ENCODE results near the gene CCT6B. TPM values are rescaled to one million over a fixed set of nuclear protein-coding genes. Genes with fewer than 3 reads are reported as not detected.

The CCT6B gene
- total RNA-seq (2021): 1.4 and 1.7 TPM in 2 replicates
- long read RNA-seq, partial matches to known transcripts: 0 of 1 reads
- long read RNA-seq, other reads (novel, unspliced or antisense): 1 of 1 reads

- H3K27me3 ChIP-seq (ENCODE audit: insufficient read depth, low read length): no peaks in the 10 kb centered on the region; the same call in 1 of the 2 replicates
- no peaks in the 10 kb centered on the region for H3K79me1 ChIP-seq (ENCODE audit: insufficient read depth, low read depth, low read length, poor library complexity, severe bottlenecking)
- H4K8ac ChIP-seq (replicated peaks; ENCODE audit: insufficient read length, low read depth, low read length): no peak within 1 kb of the TSS
- no peaks in the 10 kb centered on the region for H3K9me3 ChIP-seq (ENCODE audit: control insufficient read depth, low read depth, low read length)
- peaks cover 9% of the 10 kb centered on the region; the same call in 1 of the 2 replicates for H3K79me2 ChIP-seq (ENCODE audit: insufficient read depth, low read length)
- peak within 1 kb of the TSS; percentile 7 for H3K56ac ChIP-seq (ENCODE audit: insufficient read length, low read depth, low read length)
- TF ChIP-seq CTCF (conservative IDR thresholded peaks at IDR 0.05): no peak
- peak within 1 kb of the TSS; percentile 52 for H2BK120ac ChIP-seq (ENCODE audit: low read depth, low read length, poor library complexity, severe bottlenecking)
- H3K4me3 Mint-ChIP-seq: peak within 1 kb of the TSS; percentile 100
- H3K14ac ChIP-seq (ENCODE audit: insufficient read depth, low read length): peak within 1 kb of the TSS; percentile 92
- H4K91ac ChIP-seq (ENCODE audit: insufficient read length, low read depth, low read length): no peak within 1 kb of the TSS
- peak; percentile 95 for DNase-seq
- H3T11ph ChIP-seq (ENCODE audit: low read length): no peak within 1 kb of the TSS
- H3K27ac Mint-ChIP-seq: peak within 1 kb of the TSS; percentile 100
- no peak within 1 kb of the TSS for H2AK5ac ChIP-seq (ENCODE audit: insufficient read length, low read length)
- H4K20me1 ChIP-seq (ENCODE audit: control insufficient read depth, insufficient read depth, insufficient read length): no peaks in the 10 kb centered on the region
- H3K23ac ChIP-seq (ENCODE audit: insufficient read length, low read depth, low read length): no peak within 1 kb of the TSS
- H2AFZ ChIP-seq (ENCODE audit: low read length): no peak within 1 kb of the TSS
- peak within 1 kb of the TSS; percentile 73 for H3K4me2 ChIP-seq (ENCODE audit: insufficient read depth, insufficient read length, low read length)
- H3K4me1 ChIP-seq (ENCODE audit: insufficient read depth, low read length): no peaks in the 10 kb centered on the region
- H3K9me3 Mint-ChIP-seq: peaks cover 0 to 3% of the 10 kb centered on the region in 2 experiments; a peak in 2 of 5 replicates
- no CpG with 5 or more reads among the region's 65 CpGs for WGBS (ENCODE audit: extremely low coverage, insufficient read length, low lambda C conversion rate)
- no peak within 1 kb of the TSS for H2BK12ac ChIP-seq (ENCODE audit: insufficient read length, low read depth, low read length)
- peak within 1 kb of the TSS; percentile 93 for H3K18ac ChIP-seq (ENCODE audit: insufficient read length, low read depth, low read length)
- peak within 1 kb of the TSS; percentile 61 for H4K5ac ChIP-seq (ENCODE audit: insufficient read length, low read depth, low read length)
- peaks cover 26% of the 10 kb centered on the region for H3K27me3 Mint-ChIP-seq (ENCODE audit: low read depth)
- H3K4ac ChIP-seq (ENCODE audit: low read depth, low read length): no peak within 1 kb of the TSS; the same call in 1 of the 2 replicates
- H2BK5ac ChIP-seq (ENCODE audit: insufficient read length, low read length): peak within 1 kb of the TSS; percentile 45
- H3K27ac ChIP-seq (ENCODE audit: insufficient read length, low read depth, low read length): no peak within 1 kb of the TSS
- H3K4me1 Mint-ChIP-seq: peaks cover 6 to 15% of the 10 kb centered on the region in 2 experiments
- peaks cover 9% of the 10 kb centered on the region for H3K23me2 ChIP-seq (ENCODE audit: insufficient read length, low read depth, low read length, poor library complexity, severe bottlenecking)
- H3K36me3 Mint-ChIP-seq (ENCODE audit: insufficient read depth in 1 of 3, low read depth in 3 of 3): peaks cover 6 to 28% (median 22%) of the 10 kb centered on the region in 3 experiments; a peak in 6 of 7 replicates
- peak within 1 kb of the TSS; percentile 95 for H3K9ac ChIP-seq (ENCODE audit: extremely low read depth, insufficient read length, low read length)
- no peak within 1 kb of the TSS for H2BK15ac ChIP-seq (ENCODE audit: low read depth, low read length)
- H2BK20ac ChIP-seq (ENCODE audit: low read depth, low read length, poor library complexity, severe bottlenecking): no peak within 1 kb of the TSS
Observed at GRCh38 chr17:34961093-34961911, at the start of gene CCT6B, which contains the start of gene ZNF830. Gene CCT6B (minus strand): TSS chr17:34961460. CDS start chr17:34961393, 67 bp downstream. Gene ZNF830 (plus strand): TSS chr17:34961540. CDS start chr17:34961567, 27 bp downstream.

Data from H9 (cell line).